SU-DHL-6 (cell line): ENCODE results near the gene NDST4.

Experiments used
- EZH2phosphoT487 ChIP-seq: fragments of 200-600 bp; sonication (generic), shearing (Covaris generic); conservative IDR thresholded peaks from 2 replicates; pipeline ENCODE4 v1.6.1; 2018; ENCODE audit warnings: mild to moderate bottlenecking, antibody characterized with exemption, low read length, moderate library complexity, mixed read lengths
- TF ChIP-seq, protein P1 (sequence below): fragments of 200-600 bp; sonication (generic); IDR thresholded peaks from one replicate; pipeline ENCODE4 v1.5.1; 2017; ENCODE audit warnings: antibody characterized with exemption, mild to moderate bottlenecking, low read length, moderate library complexity; ENCODE audit not compliant: insufficient read depth, poor library complexity, severe bottlenecking

DNA sequence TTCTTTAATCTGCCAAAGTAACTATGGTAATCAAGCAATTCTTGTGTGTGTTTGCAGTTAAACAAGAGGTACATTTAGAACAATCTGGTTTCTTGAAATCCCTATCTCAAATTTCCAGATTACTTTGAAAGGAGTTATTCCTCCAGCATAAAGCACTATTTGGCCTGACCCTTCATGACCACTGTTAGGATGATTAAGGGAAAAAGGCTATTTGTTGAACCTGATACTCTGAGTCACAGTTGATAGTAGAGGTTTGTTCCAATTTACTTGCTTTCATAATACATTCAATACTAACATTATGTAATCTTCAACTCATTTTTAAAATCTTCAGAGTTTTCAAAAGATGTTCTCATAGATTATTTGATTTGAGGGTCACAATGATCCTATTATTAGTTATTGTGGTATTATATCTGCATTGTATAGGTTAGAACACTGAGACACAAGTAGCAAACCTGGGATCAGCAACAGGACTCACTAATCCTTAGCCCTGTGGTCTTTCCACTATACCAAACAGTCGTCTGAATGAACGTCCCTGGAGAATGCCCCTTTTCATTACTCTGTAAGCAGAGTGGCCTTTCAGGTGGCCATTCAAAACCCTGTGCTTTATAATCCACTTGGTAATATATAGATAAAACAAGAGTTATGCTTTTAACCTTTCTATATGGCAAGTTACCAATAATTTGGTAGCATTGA is 8.1 kb upstream of the NDST4 start:
- TF ChIP-seq, protein P1, sequence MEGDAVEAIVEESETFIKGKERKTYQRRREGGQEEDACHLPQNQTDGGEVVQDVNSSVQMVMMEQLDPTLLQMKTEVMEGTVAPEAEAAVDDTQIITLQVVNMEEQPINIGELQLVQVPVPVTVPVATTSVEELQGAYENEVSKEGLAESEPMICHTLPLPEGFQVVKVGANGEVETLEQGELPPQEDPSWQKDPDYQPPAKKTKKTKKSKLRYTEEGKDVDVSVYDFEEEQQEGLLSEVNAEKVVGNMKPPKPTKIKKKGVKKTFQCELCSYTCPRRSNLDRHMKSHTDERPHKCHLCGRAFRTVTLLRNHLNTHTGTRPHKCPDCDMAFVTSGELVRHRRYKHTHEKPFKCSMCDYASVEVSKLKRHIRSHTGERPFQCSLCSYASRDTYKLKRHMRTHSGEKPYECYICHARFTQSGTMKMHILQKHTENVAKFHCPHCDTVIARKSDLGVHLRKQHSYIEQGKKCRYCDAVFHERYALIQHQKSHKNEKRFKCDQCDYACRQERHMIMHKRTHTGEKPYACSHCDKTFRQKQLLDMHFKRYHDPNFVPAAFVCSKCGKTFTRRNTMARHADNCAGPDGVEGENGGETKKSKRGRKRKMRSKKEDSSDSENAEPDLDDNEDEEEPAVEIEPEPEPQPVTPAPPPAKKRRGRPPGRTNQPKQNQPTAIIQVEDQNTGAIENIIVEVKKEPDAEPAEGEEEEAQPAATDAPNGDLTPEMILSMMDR, result no peak
- TF ChIP-seq EZH2phosphoT487, result no peak
